ENCODE measurements around the gene CRTC1. TPM values are rescaled to one million over a fixed set of nuclear protein-coding genes. Genes with fewer than 3 reads are reported as not detected.
A peak's percentile ranks its signal among the peaks of the same experiment; 100 is the strongest.
"Not testable (repeated sequence)": the region's sequence is repeated elsewhere in the genome, so short reads cannot be mapped to it uniquely, and the experiment has no call there.

The CRTC1 gene
- total and polyA plus RNA-seq, 4 experiments from 2014 or later = 1.7 to 20.8 (median 19.6) TPM; not detected in 1

GRCh38 chr19:18807861-18808331 is 124.4 kb downstream of the CRTC1 start:
- peaks cover 0 to 7% (median 3%) of the 10 kb centered on the region in 4 donors for H3K4me1 Mint-ChIP-seq
- H3K27me3 Mint-ChIP-seq = peaks cover 8 to 9% of the 10 kb centered on the region in 2 donors
- no peaks in the 10 kb centered on the region for H3K4me1 ChIP-seq (ENCODE audit: insufficient read depth, low read length)
- H3K4me3 Mint-ChIP-seq = no peak overlapping the region
- no peak overlapping the region for H3K27ac Mint-ChIP-seq
- ChIA-PET POLR2A (ENCODE audit: partially characterized antibody) (no interaction called here), CTCF (ENCODE audit: partially characterized antibody) (no interaction called here)
- no peaks in the 10 kb centered on the region for H3K36me3 ChIP-seq (ENCODE audit: insufficient read depth, low read length)
- intact Hi-C loops (cut with micrococcal nuclease) = no loop called here
- no peaks in the 10 kb centered on the region for H3K9me3 ChIP-seq (ENCODE audit: control insufficient read depth in 1 of 2, low read length in 2 of 2)
- peaks cover 0 to 2% (median 0%) of the 10 kb centered on the region in 8 donors for H3K9me3 Mint-ChIP-seq
- no peaks in the 10 kb centered on the region for H3K36me3 Mint-ChIP-seq
- no peak for DNase-seq
- H3K27me3 ChIP-seq (ENCODE audit: insufficient read depth, low read length) = no peaks in the 10 kb centered on the region
- H3K27ac ChIP-seq (ENCODE audit: low read depth, low read length) = no peak overlapping the region
- H3K4me3 ChIP-seq (ENCODE audit: low read length in 2 of 2) = no peak overlapping the region

DNA sequence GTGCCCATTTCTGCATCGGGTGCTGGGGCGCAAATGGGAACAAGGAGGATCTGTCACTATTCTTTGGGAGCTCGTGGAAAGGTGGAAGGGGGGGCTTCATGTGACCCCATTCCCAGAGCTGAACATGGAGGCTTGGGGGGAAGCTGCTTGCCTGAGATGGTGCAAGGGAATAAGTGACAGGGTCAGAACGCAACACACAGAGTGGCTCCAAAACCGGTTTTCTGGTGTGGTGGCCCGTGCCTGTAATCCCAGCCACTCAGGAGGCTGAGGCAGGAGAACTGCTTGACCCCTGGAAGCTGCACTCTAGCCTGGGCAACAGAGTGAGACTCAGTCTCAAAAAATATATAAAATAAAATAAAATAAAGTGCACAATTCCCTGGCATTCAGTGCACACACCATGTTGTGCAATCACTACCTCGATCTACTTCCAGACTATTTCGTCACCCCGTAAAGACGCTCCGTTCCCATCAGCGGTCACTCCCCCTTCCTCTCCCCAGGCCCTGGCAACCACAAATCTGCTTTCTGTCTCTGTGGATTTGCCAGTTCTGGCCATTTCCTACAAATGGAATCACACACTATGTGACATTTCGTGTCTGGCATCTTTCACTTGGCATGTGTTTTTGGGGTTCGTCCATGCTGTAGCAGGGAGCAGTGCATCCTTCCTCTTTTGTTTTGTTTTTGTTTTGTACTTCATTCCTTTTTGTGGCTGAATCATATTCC is 125.8 kb downstream of the CRTC1 start:
- Histone ChIP-seq H3K4me3 (ENCODE audit: low read length in 2 of 2) (no peak overlapping the region), H3K27me3 (ENCODE audit: insufficient read depth, low read length) (no peaks in the 10 kb centered on the region), H3K36me3 (ENCODE audit: insufficient read depth, low read length) (no peaks in the 10 kb centered on the region), H3K9me3 (ENCODE audit: control insufficient read depth in 1 of 2, low read length in 2 of 2) (no peaks in the 10 kb centered on the region), H3K4me1 (ENCODE audit: insufficient read depth, low read length) (no peaks in the 10 kb centered on the region), H3K27ac (ENCODE audit: low read depth, low read length) (no peak overlapping the region)
- intact Hi-C loops (cut with micrococcal nuclease) = no loop called here
- Mint-ChIP-seq H3K9me3 (no peaks in the 10 kb centered on the region), H3K4me3 (peak overlapping the region in 4 of 8 donors; percentile 18 to 75 (median 26)), H3K27me3 (peaks cover 3 to 4% of the 10 kb centered on the region in 2 donors), H3K4me1 (peaks cover 0 to 7% (median 3%) of the 10 kb centered on the region in 4 donors), H3K36me3 (no peaks in the 10 kb centered on the region), H3K27ac (peak overlapping the region in 2 of 7 donors; percentile 31 to 43)
- ChIA-PET POLR2A (ENCODE audit: partially characterized antibody) (no interaction called here), CTCF (ENCODE audit: partially characterized antibody) (no interaction called here)
- DNase-seq = no peak

DNA sequence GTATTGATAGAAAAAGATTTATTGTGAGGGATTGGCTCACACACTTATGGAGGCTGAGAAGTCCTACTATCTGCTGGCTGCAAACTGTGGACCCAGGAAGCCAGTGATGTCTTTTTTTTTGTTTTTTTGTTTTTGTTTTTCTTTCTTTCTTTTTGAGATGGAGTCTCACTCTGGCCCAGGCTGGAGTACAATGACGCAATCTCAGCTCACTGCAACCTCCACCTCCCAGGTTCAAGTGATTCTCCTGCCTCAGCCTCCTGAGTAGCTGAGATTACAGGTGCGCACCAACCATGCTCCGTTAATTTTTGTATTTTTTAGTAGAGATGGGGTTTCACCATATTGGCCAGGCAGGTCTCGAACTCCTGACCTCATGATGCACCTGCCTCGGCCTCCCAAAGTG is 128.2 kb downstream of the CRTC1 start:
- DNase-seq; H3K27me3 Mint-ChIP-seq; H3K4me3 ChIP-seq (ENCODE audit: low read length in 2 of 2); H3K4me1 Mint-ChIP-seq; H3K9me3 Mint-ChIP-seq; POLR2A ChIA-PET (ENCODE audit: partially characterized antibody); H3K27me3 ChIP-seq (ENCODE audit: insufficient read depth, low read length); H3K27ac Mint-ChIP-seq; H3K4me1 ChIP-seq (ENCODE audit: insufficient read depth, low read length); H3K36me3 Mint-ChIP-seq; CTCF ChIA-PET (ENCODE audit: partially characterized antibody); H3K4me3 Mint-ChIP-seq; intact Hi-C loops (cut with micrococcal nuclease); H3K36me3 ChIP-seq (ENCODE audit: insufficient read depth, low read length); H3K9me3 ChIP-seq (ENCODE audit: control insufficient read depth in 1 of 2, low read length in 2 of 2); H3K27ac ChIP-seq (ENCODE audit: low read depth, low read length): not testable (repeated sequence)

DNA sequence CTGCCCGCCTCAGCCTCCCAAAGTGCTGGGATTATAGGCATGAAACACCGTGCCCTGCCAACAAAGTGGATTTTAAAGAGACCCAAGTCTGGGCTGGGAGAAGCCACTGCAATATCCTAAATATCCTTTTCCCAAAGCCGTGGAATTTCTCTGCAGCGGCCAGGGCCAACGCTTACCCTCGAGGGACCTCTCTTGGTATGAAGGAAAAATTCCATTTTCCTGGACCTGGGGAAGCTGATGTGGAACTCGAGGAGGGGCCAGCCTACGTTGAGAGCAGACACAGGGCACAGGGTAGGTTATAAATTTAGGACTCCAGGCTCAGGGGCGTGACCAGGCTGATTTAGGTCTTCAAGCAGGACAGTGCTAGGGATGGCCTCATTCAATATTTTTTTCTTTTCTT is 130.6 kb downstream of the CRTC1 start:
- DNase-seq = no peak
- intact Hi-C loops (cut with micrococcal nuclease) = no loop called here
- Mint-ChIP-seq H3K4me3 (no peak overlapping the region), H3K27me3 (peaks cover 3 to 4% of the 10 kb centered on the region in 2 donors), H3K9me3 (no peaks in the 10 kb centered on the region), H3K27ac (peak overlapping the region in 1 of 7 donors; percentile 19), H3K36me3 (no peaks in the 10 kb centered on the region), H3K4me1 (peaks cover 0 to 4% (median 3%) of the 10 kb centered on the region in 4 donors)
- Histone ChIP-seq H3K27me3 (ENCODE audit: insufficient read depth, low read length) (no peaks in the 10 kb centered on the region), H3K36me3 (ENCODE audit: insufficient read depth, low read length) (no peaks in the 10 kb centered on the region), H3K9me3 (ENCODE audit: control insufficient read depth in 1 of 2, low read length in 2 of 2) (no peaks in the 10 kb centered on the region), H3K4me3 (ENCODE audit: low read length in 2 of 2) (no peak overlapping the region), H3K27ac (ENCODE audit: low read depth, low read length) (no peak overlapping the region), H3K4me1 (ENCODE audit: insufficient read depth, low read length) (no peaks in the 10 kb centered on the region)
- CTCF ChIA-PET (ENCODE audit: partially characterized antibody) = no interaction called here
- POLR2A ChIA-PET (ENCODE audit: partially characterized antibody) = no interaction called here

- Histone ChIP-seq H3K36me3 (ENCODE audit: insufficient read depth, low read length) (no peaks in the 10 kb centered on the region), H3K9me3 (ENCODE audit: control insufficient read depth in 1 of 2, low read length in 2 of 2) (no peaks in the 10 kb centered on the region), H3K4me3 (ENCODE audit: low read length in 2 of 2) (no peak overlapping the region), H3K27me3 (ENCODE audit: insufficient read depth, low read length) (no peaks in the 10 kb centered on the region), H3K4me1 (ENCODE audit: insufficient read depth, low read length) (no peaks in the 10 kb centered on the region), H3K27ac (ENCODE audit: low read depth, low read length) (no peak overlapping the region)
- ChIA-PET CTCF (ENCODE audit: partially characterized antibody) (no interaction called here), POLR2A (ENCODE audit: partially characterized antibody) (no interaction called here)
- Mint-ChIP-seq H3K36me3 (no peaks in the 10 kb centered on the region), H3K9me3 (no peaks in the 10 kb centered on the region), H3K27ac (no peak overlapping the region), H3K4me3 (no peak overlapping the region), H3K27me3 (no peaks in the 10 kb centered on the region), H3K4me1 (no peaks in the 10 kb centered on the region)
- DNase-seq = no peak
- intact Hi-C loops (cut with micrococcal nuclease) = no loop called here
These were observed 132.2 kb downstream of the CRTC1 start for GRCh38 chr19:18815673-18816072.

GRCh38 chr19:18816645-18817044 is 133.2 kb downstream of the CRTC1 start:
- H3K36me3 Mint-ChIP-seq; H3K4me1 Mint-ChIP-seq; H3K9me3 ChIP-seq (ENCODE audit: control insufficient read depth in 1 of 2, low read length in 2 of 2); H3K4me3 ChIP-seq (ENCODE audit: low read length in 2 of 2); H3K4me1 ChIP-seq (ENCODE audit: insufficient read depth, low read length); intact Hi-C loops (cut with micrococcal nuclease); H3K4me3 Mint-ChIP-seq; H3K36me3 ChIP-seq (ENCODE audit: insufficient read depth, low read length); CTCF ChIA-PET (ENCODE audit: partially characterized antibody); H3K27ac Mint-ChIP-seq; H3K9me3 Mint-ChIP-seq; DNase-seq; H3K27me3 ChIP-seq (ENCODE audit: insufficient read depth, low read length); POLR2A ChIA-PET (ENCODE audit: partially characterized antibody); H3K27ac ChIP-seq (ENCODE audit: low read depth, low read length); H3K27me3 Mint-ChIP-seq: not testable (repeated sequence)

GRCh38 chr19:18817574-18817973 is 134.1 kb downstream of the CRTC1 start:
- Histone ChIP-seq H3K27ac (ENCODE audit: low read depth, low read length) (no peak overlapping the region), H3K27me3 (ENCODE audit: insufficient read depth, low read length) (no peaks in the 10 kb centered on the region), H3K4me3 (ENCODE audit: low read length in 2 of 2) (no peak overlapping the region), H3K4me1 (ENCODE audit: insufficient read depth, low read length) (no peaks in the 10 kb centered on the region), H3K9me3 (ENCODE audit: control insufficient read depth in 1 of 2, low read length in 2 of 2) (no peaks in the 10 kb centered on the region), H3K36me3 (ENCODE audit: insufficient read depth, low read length) (no peaks in the 10 kb centered on the region)
- no peak overlapping the region for H3K27ac Mint-ChIP-seq
- DNase-seq = no peak
- H3K9me3 Mint-ChIP-seq = no peaks in the 10 kb centered on the region
- H3K36me3 Mint-ChIP-seq = no peaks in the 10 kb centered on the region
- no peaks in the 10 kb centered on the region for H3K4me1 Mint-ChIP-seq
- ChIA-PET CTCF (ENCODE audit: partially characterized antibody) (no interaction called here), POLR2A (ENCODE audit: partially characterized antibody) (no interaction called here)
- no peak overlapping the region for H3K4me3 Mint-ChIP-seq
- no peaks in the 10 kb centered on the region for H3K27me3 Mint-ChIP-seq
- intact Hi-C loops (cut with micrococcal nuclease) = no loop called here
